GM19372 (cell line): ENCODE results near the gene FMNL2.

Experiments
- ATAC-seq: cut with Tn5 transposase; IDR thresholded peaks from one replicate; pipeline ENCODE4 v1.9.1; 2021; ENCODE audit warnings: mild to moderate bottlenecking, low read depth, moderate library complexity; ENCODE audit not compliant: unreplicated experiment

Gene FMNL2

GRCh38 chr2:152488075-152488474 is 153.1 kb downstream of the FMNL2 start:
- ATAC-seq = no peak

- no peak for ATAC-seq
Observed at GRCh38 chr2:152489364-152489763, 154.4 kb downstream of the FMNL2 start.

GRCh38 chr2:152490686-152491455 is 155.9 kb downstream of the FMNL2 start:
- no peak for ATAC-seq

- no peak for ATAC-seq
Observed at GRCh38 chr2:152492131-152492530, 157.2 kb downstream of the FMNL2 start.

- ATAC-seq = no peak
Observed at GRCh38 chr2:152492911-152493310, 157.9 kb downstream of the FMNL2 start.

- no peak for ATAC-seq
Observed at GRCh38 chr2:152493417-152493816, 158.4 kb downstream of the FMNL2 start.

GRCh38 chr2:152493945-152494528 is 159.1 kb downstream of the FMNL2 start:
- no peak for ATAC-seq

- ATAC-seq = no peak
Observed at GRCh38 chr2:152496371-152496770, 161.4 kb downstream of the FMNL2 start.

GRCh38 chr2:152497481-152498052 is 162.6 kb downstream of the FMNL2 start:
- ATAC-seq = no peak

GRCh38 chr2:152499331-152499816 is 164.4 kb downstream of the FMNL2 start:
- no peak for ATAC-seq

- no peak for ATAC-seq
Observed at GRCh38 chr2:152499896-152500735, 165.1 kb downstream of the FMNL2 start.

- no peak for ATAC-seq
Observed at GRCh38 chr2:152500772-152501171, 165.8 kb downstream of the FMNL2 start.

GRCh38 chr2:152501666-152502065 is 166.7 kb downstream of the FMNL2 start:
- no peak for ATAC-seq

GRCh38 chr2:152504618-152505017 is 169.6 kb downstream of the FMNL2 start:
- ATAC-seq = no peak

GRCh38 chr2:152505495-152505906 is 170.5 kb downstream of the FMNL2 start:
- no peak for ATAC-seq

GRCh38 chr2:152506843-152507242 is 171.9 kb downstream of the FMNL2 start:
- ATAC-seq = no peak

GRCh38 chr2:152507907-152508306 is 172.9 kb downstream of the FMNL2 start:
- no peak for ATAC-seq

GRCh38 chr2:152508446-152508845 is 173.5 kb downstream of the FMNL2 start:
- no peak for ATAC-seq

- ATAC-seq = no peak
Observed at GRCh38 chr2:152509772-152510491, 175.0 kb downstream of the FMNL2 start.

GRCh38 chr2:152510621-152511020 is 175.6 kb downstream of the FMNL2 start:
- ATAC-seq = no peak
